ENCODE measurements around the gene RND1. TPM values are rescaled to one million over a fixed set of nuclear protein-coding genes. Genes with fewer than 3 reads are reported as not detected.
"Not testable (repeated sequence)": the region's sequence is repeated elsewhere in the genome, so short reads cannot be mapped to it uniquely, and the experiment has no call there.

The RND1 gene
- total RNA-seq (1 to 10 TPM in 1 of 2 experiments, under 1 TPM in 1; 0.89 to 1.4 TPM), polyA plus RNA-seq (1 to 10 TPM in 1 of 2 donors, under 1 TPM in 1; 0.85 to 2.6 TPM)

DNA sequence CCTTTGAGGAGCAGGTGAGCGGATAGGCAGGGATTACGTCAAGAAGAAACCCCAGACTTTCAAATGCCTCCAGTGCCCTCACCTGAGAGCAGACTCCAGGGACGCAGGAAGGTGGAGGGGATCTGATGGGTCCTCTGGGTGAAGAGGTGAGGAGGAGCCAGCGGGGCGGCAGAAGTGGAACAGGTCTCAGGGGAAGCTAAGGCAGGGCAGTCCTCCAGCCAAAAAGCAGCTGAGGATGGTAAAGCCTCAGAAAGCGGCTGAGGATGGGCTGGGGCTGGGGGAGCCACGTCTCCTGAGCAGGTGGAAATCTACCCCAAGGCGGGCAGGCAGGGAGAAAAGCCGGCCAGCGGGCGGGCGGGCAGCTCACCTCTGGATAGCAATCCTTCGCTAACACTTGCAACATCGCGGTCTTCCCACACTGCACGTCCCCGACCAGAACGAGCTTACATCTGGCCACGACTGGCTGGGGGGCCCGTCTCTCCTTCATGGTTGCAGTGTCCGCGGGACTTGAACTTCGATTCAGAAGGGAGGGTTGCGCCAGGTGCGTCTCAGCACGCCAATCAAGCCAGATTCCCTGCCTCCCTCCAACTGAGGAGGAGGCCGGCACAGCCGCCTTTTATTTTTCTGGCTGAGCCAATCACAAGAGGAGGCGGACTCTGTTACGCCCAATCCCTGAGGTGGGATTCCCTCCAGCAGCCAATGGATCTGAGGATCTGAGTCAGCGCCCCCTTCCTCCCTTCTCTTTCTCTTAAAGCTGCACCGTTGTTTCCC lies at the start of gene RND1:
Gene RND1, minus strand, starts transcription at position 590 of the 771 bp plus-strand sequence. Its CDS starts 103 bp downstream, at position 487.
- peak; percentile 85 to 95 (median 87) for DNase-seq
- Mint-ChIP-seq H3K4me3 (peak within 1 kb of the TSS; percentile 90 to 95 (median 92)), H3K27ac (peak within 1 kb of the TSS; percentile 80 to 95 (median 88)), H3K36me3 (peaks cover 3 to 5% of the 10 kb centered on the region in 2 donors), H3K27me3 (peaks cover 11 to 16% of the 10 kb centered on the region in 2 donors), H3K4me1 (peaks cover 17 to 30% (median 23%) of the 10 kb centered on the region in 4 donors), H3K9me3 (no peaks in the 10 kb centered on the region)
- Histone ChIP-seq H3K27ac (ENCODE audit: low read depth, low read length) (peak within 1 kb of the TSS; percentile 62), H3K4me3 (ENCODE audit: low read length in 2 of 2) (peak within 1 kb of the TSS; percentile 49 to 62), H3K36me3 (ENCODE audit: insufficient read depth, low read length) (no peaks in the 10 kb centered on the region), H3K4me1 (ENCODE audit: insufficient read depth, low read length) (peaks cover 21% of the 10 kb centered on the region), H3K9me3 (ENCODE audit: control insufficient read depth in 1 of 2, low read length in 2 of 2) (no peaks in the 10 kb centered on the region), H3K27me3 (ENCODE audit: insufficient read depth, low read length) (peaks cover 11% of the 10 kb centered on the region)
- ChIA-PET CTCF (ENCODE audit: partially characterized antibody) (interaction anchor here (0.8 to 11.7 kb wide), 11 partner anchors 9 to 71 kb away, joined by 3 to 62 read pairs (median 5); partner anchors contain the start of genes CACNB3, DDX23 and FKBP11), POLR2A (ENCODE audit: partially characterized antibody) (interaction anchor here (0.6 to 3.8 kb wide), 24 partner anchors 8 to 458 kb away, joined by 3 to 82 read pairs (median 5); partner anchors contain the start of genes ARF3, DDX23, FKBP11 and TROAP)
- intact Hi-C loops (cut with micrococcal nuclease): loop anchor here (1.0 kb wide), 1 partner anchor 12 kb away; no protein-coding TSS in a partner anchor

DNA sequence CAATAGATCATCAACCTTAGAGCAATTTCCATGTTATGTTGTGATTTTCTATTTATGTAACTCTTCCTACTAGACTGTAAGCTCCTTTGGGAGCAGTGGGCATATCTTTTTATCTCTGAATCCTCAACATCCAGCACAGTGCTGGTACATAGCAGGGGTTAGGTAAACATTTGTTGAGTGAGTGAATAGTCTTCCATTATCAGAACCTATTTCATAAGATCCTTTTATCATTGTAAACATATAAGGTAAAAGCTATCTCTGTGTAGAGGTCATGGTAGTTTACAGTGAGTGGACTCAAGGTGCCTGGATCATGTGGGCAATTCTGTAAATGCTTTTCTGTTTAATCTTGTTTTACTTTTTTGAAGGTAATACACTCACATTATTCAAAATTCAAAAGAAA lies 44.5 kb upstream of the RND1 start:
- Histone ChIP-seq H3K9me3 (ENCODE audit: control insufficient read depth in 1 of 2, low read length in 2 of 2) (no peaks in the 10 kb centered on the region), H3K4me3 (ENCODE audit: low read length in 2 of 2) (no peak overlapping the region), H3K36me3 (ENCODE audit: insufficient read depth, low read length) (no peaks in the 10 kb centered on the region), H3K4me1 (ENCODE audit: insufficient read depth, low read length) (no peaks in the 10 kb centered on the region), H3K27me3 (ENCODE audit: insufficient read depth, low read length) (no peaks in the 10 kb centered on the region), H3K27ac (ENCODE audit: low read depth, low read length) (no peak overlapping the region)
- ChIA-PET CTCF (ENCODE audit: partially characterized antibody) (interaction anchor here (0.7 to 3.1 kb wide), 10 partner anchors 11 to 78 kb away, joined by 3 to 11 read pairs (median 4); partner anchors contain the start of genes ARF3 and DDX23), POLR2A (ENCODE audit: partially characterized antibody) (interaction anchor here (0.6 to 1.2 kb wide), 2 partner anchors 14 to 26 kb away, joined by 4 read pairs; no protein-coding TSS in a partner anchor)
- Mint-ChIP-seq H3K27ac (no peak overlapping the region), H3K27me3 (peaks cover 0 to 4% of the 10 kb centered on the region in 2 donors), H3K4me1 (no peaks in the 10 kb centered on the region), H3K9me3 (peaks cover 0 to 2% (median 0%) of the 10 kb centered on the region in 8 donors), H3K36me3 (no peaks in the 10 kb centered on the region), H3K4me3 (no peak overlapping the region)
- intact Hi-C loops (cut with micrococcal nuclease): no loop called here
- DNase-seq: no peak

DNA sequence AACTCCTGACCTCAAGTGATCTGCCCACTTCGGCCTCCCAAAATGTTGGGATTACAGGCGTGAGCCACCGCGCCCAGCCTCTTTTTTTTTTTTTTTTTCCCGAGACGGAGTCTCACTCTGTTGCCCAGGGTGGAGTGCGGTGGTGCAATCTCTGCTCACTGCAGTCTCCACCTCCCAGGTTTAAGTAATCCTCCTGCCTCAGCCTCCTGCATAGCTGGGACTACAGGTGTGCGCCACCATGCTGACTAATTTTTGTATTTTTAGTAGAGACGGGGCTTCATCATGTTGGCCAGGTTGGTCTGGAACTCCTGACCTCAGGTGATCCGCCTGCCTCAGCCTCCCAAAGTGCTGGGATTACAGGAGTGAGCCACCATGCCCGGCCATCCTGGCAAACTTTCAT lies 44.0 kb upstream of the RND1 start:
- H3K36me3 ChIP-seq (ENCODE audit: insufficient read depth, low read length); DNase-seq; H3K4me3 Mint-ChIP-seq; H3K4me3 ChIP-seq (ENCODE audit: low read length in 2 of 2); H3K27ac Mint-ChIP-seq; H3K4me1 ChIP-seq (ENCODE audit: insufficient read depth, low read length); H3K27me3 Mint-ChIP-seq; H3K27ac ChIP-seq (ENCODE audit: low read depth, low read length); H3K27me3 ChIP-seq (ENCODE audit: insufficient read depth, low read length); intact Hi-C loops (cut with micrococcal nuclease); H3K4me1 Mint-ChIP-seq; H3K9me3 ChIP-seq (ENCODE audit: control insufficient read depth in 1 of 2, low read length in 2 of 2); H3K36me3 Mint-ChIP-seq; H3K9me3 Mint-ChIP-seq: not testable (repeated sequence)
- ChIA-PET CTCF (ENCODE audit: partially characterized antibody) (interaction anchor here (0.7 to 3.1 kb wide), 6 partner anchors 11 to 57 kb away, joined by 3 to 11 read pairs (median 4); partner anchors contain the start of gene DDX23), POLR2A (ENCODE audit: partially characterized antibody) (interaction anchor here (0.6 to 1.2 kb wide), 2 partner anchors 14 to 27 kb away, joined by 4 read pairs; no protein-coding TSS in a partner anchor)

DNA sequence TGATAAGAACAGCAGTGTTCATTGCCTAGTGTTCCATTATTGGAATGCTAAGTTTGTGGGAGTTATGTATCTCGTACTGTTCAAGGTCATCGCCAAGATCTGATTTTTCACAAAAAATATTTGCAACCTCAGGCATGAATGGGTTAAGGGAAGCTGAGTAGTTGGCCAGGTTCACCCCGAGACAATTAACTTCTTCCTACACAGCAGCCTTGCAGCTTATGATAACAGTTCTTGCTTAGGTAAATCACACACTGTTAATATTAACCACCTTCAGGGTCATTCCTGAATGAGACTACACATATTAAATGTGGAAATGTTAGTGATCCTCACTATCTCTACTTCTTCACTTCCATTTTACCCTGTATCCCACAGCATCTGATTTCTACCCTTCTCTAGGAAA lies 41.6 kb upstream of the RND1 start:
- Histone ChIP-seq H3K36me3 (ENCODE audit: insufficient read depth, low read length) (no peaks in the 10 kb centered on the region), H3K27me3 (ENCODE audit: insufficient read depth, low read length) (no peaks in the 10 kb centered on the region), H3K4me3 (ENCODE audit: low read length in 2 of 2) (no peak overlapping the region), H3K27ac (ENCODE audit: low read depth, low read length) (no peak overlapping the region), H3K9me3 (ENCODE audit: control insufficient read depth in 1 of 2, low read length in 2 of 2) (no peaks in the 10 kb centered on the region), H3K4me1 (ENCODE audit: insufficient read depth, low read length) (peaks cover 6% of the 10 kb centered on the region)
- Mint-ChIP-seq H3K9me3 (peaks cover 0 to 2% (median 0%) of the 10 kb centered on the region in 8 donors), H3K27me3 (peaks cover 0 to 4% of the 10 kb centered on the region in 2 donors), H3K36me3 (no peaks in the 10 kb centered on the region), H3K4me1 (peaks cover 2 to 13% (median 7%) of the 10 kb centered on the region in 4 donors), H3K4me3 (no peak overlapping the region), H3K27ac (no peak overlapping the region)
- CTCF ChIA-PET (ENCODE audit: partially characterized antibody): interaction anchor here (0.8 to 9.9 kb wide), 3 partner anchors 16 to 29 kb away, joined by 3 to 153 read pairs (median 82); partner anchors contain the start of gene FKBP11
- intact Hi-C loops (cut with micrococcal nuclease): no loop called here
- no peak for DNase-seq
- POLR2A ChIA-PET (ENCODE audit: partially characterized antibody): interaction anchor here (2.3 kb wide), 1 partner anchor 18 kb away, joined by 6 read pairs; the partner anchor contains the start of gene FKBP11

DNA sequence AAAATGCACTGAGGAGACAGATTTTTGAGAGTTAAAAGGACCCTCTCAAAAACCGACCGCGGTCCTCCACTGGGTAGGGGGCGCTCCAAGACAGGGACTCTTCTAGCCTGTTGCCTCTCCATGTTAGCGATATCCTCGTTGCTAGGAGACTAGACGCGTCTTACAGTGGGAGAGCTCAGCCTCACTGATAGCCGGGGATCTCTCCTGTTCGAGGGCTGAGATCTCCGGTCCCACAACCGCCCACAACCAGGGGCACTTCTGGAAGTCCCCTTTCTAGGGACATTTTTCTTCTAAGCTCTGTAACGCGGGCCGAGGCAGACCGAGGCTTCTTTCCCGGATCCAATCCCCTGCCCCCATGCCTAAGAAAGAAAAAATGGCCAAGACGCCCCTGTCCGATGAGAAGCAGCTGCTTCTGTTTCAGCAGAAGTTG lies 38.3 kb upstream of the RND1 start:
- H3K4me3 ChIP-seq (ENCODE audit: low read length in 2 of 2): peak overlapping the region in 1 of 2 donors; percentile 36
- peaks cover 6% of the 10 kb centered on the region for H3K4me1 ChIP-seq (ENCODE audit: insufficient read depth, low read length)
- H3K27me3 ChIP-seq (ENCODE audit: insufficient read depth, low read length): no peaks in the 10 kb centered on the region
- H3K4me1 Mint-ChIP-seq: peaks cover 2 to 13% (median 7%) of the 10 kb centered on the region in 4 donors
- H3K9me3 ChIP-seq (ENCODE audit: control insufficient read depth in 1 of 2, low read length in 2 of 2): no peaks in the 10 kb centered on the region
- intact Hi-C loops (cut with micrococcal nuclease): loop anchor here (1.0 to 5.0 kb wide), 4 partner anchors 21 to 84 kb away; partner anchors contain the start of genes FKBP11 and WNT1
- H3K9me3 Mint-ChIP-seq: no peaks in the 10 kb centered on the region
- peak overlapping the region in 6 of 7 donors; percentile 76 to 92 (median 89) for H3K27ac Mint-ChIP-seq
- no peaks in the 10 kb centered on the region for H3K36me3 Mint-ChIP-seq
- ChIA-PET POLR2A (ENCODE audit: partially characterized antibody) (interaction anchor here (0.6 to 3.1 kb wide), 12 partner anchors 11 to 227 kb away, joined by 3 to 35 read pairs (median 5); partner anchors contain the start of genes ARF3, DDX23, FKBP11 and TUBA1B), CTCF (ENCODE audit: partially characterized antibody) (interaction anchor here (0.6 to 9.9 kb wide), 22 partner anchors 9 to 184 kb away, joined by 3 to 153 read pairs (median 8); partner anchors contain the start of genes ARF3, DDX23, FKBP11 and RND1)
- H3K4me3 Mint-ChIP-seq: peak overlapping the region; percentile 68 to 86 (median 82)
- H3K36me3 ChIP-seq (ENCODE audit: insufficient read depth, low read length): no peaks in the 10 kb centered on the region
- H3K27me3 Mint-ChIP-seq: peaks cover 0 to 4% of the 10 kb centered on the region in 2 donors
- DNase-seq: peak; percentile 81 to 89 (median 82)
- no peak overlapping the region for H3K27ac ChIP-seq (ENCODE audit: low read depth, low read length)

DNA sequence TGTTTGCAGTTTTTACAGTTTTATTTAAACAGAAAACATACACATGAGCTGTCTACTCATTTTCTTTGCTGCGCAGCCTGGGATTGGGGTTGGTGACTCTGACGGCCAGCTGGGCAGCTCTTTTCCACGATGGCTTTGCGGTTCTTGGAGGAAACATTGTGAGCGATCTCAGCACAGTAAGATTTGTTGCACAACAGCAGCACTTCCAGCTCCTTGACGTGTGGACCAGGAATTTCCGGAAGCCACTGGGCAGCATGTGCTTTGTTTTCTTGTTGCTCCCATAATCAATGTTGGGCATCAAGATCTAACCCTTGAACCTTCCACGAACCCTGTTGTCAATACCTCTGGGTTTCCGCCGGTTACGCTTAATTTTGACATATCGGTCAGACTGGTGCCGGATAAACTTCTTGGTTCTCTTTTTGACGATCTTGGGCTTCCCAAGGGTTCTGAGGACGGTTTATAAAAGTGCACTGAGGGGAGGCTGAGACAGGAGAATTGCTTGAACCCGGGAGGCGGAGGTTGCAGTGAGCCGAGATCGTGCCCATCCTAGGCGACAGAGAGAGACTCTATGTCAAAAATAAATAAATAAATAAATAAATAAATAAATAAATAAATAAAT lies 37.8 kb upstream of the RND1 start:
- H3K4me3 Mint-ChIP-seq: peak overlapping the region in 6 of 8 donors; percentile 17 to 72 (median 48)
- intact Hi-C loops (cut with micrococcal nuclease): loop anchor here (5.0 kb wide), 1 partner anchor 74 kb away; the partner anchor contains the start of gene WNT1

More for the DNA sequence above, 37.8 kb upstream of the RND1 start:
- H3K36me3 ChIP-seq (ENCODE audit: insufficient read depth, low read length): no peaks in the 10 kb centered on the region
- ChIA-PET CTCF (ENCODE audit: partially characterized antibody) (interaction anchor here (0.9 to 9.9 kb wide), 22 partner anchors 9 to 184 kb away, joined by 3 to 153 read pairs (median 8); partner anchors contain the start of genes ARF3, DDX23, FKBP11 and RND1), POLR2A (ENCODE audit: partially characterized antibody) (interaction anchor here (0.8 to 3.1 kb wide), 11 partner anchors 14 to 85 kb away, joined by 3 to 35 read pairs (median 5); partner anchors contain the start of genes ARF3, DDX23, FKBP11 and RND1)
- H3K27ac ChIP-seq (ENCODE audit: low read depth, low read length): no peak overlapping the region
- H3K4me1 Mint-ChIP-seq: peaks cover 2 to 13% (median 7%) of the 10 kb centered on the region in 4 donors
- H3K27me3 ChIP-seq (ENCODE audit: insufficient read depth, low read length): no peaks in the 10 kb centered on the region
- DNase-seq: no peak
- no peaks in the 10 kb centered on the region for H3K9me3 ChIP-seq (ENCODE audit: control insufficient read depth in 1 of 2, low read length in 2 of 2)
- peaks cover 0 to 4% of the 10 kb centered on the region in 2 donors for H3K27me3 Mint-ChIP-seq
- no peaks in the 10 kb centered on the region for H3K36me3 Mint-ChIP-seq
- no peaks in the 10 kb centered on the region for H3K9me3 Mint-ChIP-seq
- H3K4me1 ChIP-seq (ENCODE audit: insufficient read depth, low read length): peaks cover 6% of the 10 kb centered on the region
- no peak overlapping the region for H3K4me3 ChIP-seq (ENCODE audit: low read length in 2 of 2)
- peak overlapping the region in 2 of 7 donors; percentile 70 to 73 for H3K27ac Mint-ChIP-seq

Measured in CD4-positive, alpha-beta memory T cell (primary cell).